ENCODE results near the gene PRKCQ. TPM values are rescaled to one million over a fixed set of nuclear protein-coding genes. Genes with fewer than 3 reads are reported as not detected.

Gene PRKCQ
- total RNA-seq, 2 donors from 2014 or later: 0.43 TPM; not detected in 1

DNA sequence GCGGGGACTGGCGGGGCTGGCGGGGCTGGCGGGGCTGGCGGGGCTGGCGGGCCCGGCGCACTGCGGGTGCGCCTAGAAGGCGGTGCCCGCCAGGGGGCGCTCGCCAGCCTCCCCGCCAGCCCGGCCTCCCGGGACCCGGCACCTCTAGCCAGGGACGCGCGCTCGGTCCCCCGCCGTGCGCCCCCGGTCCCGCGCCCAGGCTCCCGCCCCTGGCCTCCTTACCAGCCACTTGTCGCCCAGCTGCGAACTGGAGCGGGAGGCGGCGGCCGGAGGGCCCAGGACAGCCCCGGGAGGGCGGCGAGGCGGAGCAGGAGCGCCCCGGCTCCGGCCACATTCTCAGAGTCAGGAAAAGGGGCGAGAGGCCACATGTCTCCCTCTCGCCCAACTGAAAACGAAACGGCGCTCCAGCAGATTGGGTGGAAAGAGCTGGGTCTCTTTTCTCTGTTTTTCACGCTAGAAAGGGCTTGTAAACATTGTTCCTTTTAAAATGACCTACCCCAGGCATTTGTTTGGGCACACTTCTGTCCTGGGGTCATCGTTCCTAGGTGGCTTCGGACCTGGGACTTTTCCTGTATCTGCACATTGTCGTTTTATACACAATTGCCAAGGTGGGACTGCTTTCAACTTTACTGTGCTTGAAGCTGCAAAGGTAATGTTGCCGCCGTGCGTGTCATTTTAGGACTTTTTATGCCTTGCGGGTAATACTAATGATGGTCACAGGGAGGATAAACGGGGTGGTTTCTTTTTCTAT lies 378 bp upstream of the PRKCQ start:
- peaks cover 0 to 9% of the 10 kb centered on the region in 2 donors for H3K4me1 ChIP-seq
- TF ChIP-seq, protein P1, sequence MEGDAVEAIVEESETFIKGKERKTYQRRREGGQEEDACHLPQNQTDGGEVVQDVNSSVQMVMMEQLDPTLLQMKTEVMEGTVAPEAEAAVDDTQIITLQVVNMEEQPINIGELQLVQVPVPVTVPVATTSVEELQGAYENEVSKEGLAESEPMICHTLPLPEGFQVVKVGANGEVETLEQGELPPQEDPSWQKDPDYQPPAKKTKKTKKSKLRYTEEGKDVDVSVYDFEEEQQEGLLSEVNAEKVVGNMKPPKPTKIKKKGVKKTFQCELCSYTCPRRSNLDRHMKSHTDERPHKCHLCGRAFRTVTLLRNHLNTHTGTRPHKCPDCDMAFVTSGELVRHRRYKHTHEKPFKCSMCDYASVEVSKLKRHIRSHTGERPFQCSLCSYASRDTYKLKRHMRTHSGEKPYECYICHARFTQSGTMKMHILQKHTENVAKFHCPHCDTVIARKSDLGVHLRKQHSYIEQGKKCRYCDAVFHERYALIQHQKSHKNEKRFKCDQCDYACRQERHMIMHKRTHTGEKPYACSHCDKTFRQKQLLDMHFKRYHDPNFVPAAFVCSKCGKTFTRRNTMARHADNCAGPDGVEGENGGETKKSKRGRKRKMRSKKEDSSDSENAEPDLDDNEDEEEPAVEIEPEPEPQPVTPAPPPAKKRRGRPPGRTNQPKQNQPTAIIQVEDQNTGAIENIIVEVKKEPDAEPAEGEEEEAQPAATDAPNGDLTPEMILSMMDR (IDR thresholded peaks at IDR 0.05): peak; percentile 41 to 63
- no peak overlapping the region for H3K27ac ChIP-seq
- peak overlapping the region; percentile 42 to 55 for H3K4me3 ChIP-seq
- no peaks in the 10 kb centered on the region for H3K36me3 ChIP-seq
- H3K27me3 ChIP-seq: no peaks in the 10 kb centered on the region
- no peaks in the 10 kb centered on the region for H3K9me3 ChIP-seq
- DNase-seq (ENCODE audit: low spot score): no peak

DNA sequence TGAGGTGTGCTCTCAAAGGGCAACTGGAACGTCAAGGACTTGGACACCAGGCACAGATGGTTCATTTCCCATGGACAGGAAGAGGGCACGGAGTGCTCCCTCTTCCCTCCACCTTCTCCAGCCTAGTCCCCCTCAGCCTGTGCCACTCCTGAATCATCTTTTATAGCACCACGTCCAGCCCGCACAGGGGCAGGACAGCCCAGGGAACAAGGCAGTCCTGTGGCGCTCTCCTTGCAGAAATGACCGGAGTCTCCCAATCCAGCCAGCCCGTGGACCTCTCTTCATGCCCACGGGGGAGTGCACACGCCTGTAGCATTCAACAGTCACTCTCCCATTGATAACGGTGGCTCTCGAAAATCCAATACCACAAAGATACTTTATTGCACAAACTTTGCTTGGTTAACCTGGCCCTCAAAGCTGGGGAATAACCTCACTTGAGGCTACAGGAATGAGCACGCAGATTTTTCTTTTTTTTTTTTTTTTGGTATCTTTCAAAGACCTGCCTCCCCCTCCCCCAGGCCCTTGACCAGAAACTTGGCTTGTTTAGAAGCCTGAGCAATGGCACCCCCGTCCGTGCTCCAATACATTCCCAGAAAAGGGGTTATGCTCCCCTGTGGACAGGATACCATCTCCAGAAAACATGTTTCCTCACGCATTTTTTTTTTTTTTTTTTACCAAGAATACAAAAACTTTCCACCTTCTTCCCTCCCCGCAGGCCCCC lies 733 bp downstream of the PRKCQ start:
- H3K4me3 ChIP-seq: peak overlapping the region in 1 of 2 donors; percentile 55
- peaks cover 0 to 9% of the 10 kb centered on the region in 2 donors for H3K4me1 ChIP-seq
- no peak overlapping the region for H3K27ac ChIP-seq
- TF ChIP-seq, protein P1 (IDR thresholded peaks at IDR 0.05): no peak
- DNase-seq (ENCODE audit: low spot score): no peak
- H3K27me3 ChIP-seq: no peaks in the 10 kb centered on the region
- no peaks in the 10 kb centered on the region for H3K36me3 ChIP-seq
- H3K9me3 ChIP-seq: no peaks in the 10 kb centered on the region

DNA sequence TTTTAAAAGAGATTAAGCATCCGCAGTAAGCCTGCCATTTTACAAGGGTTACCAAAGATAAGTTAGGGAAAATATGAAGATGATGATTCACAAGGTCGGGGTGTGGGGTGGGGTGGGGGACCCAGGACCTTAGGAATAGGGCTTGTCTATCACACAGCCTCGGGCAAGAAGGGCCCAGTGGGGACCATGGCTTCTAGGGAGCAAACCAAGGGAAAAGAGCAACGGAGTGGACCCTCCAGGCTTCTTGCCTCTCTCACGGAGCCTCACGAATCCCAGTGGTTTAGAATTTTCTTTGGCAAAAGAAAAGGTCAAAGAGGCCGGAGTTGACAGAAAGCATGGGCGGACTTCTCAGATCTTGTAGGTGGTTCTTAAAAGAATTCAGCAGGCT lies 1.3 kb downstream of the PRKCQ start:
- TF ChIP-seq, protein P1 (IDR thresholded peaks at IDR 0.05): no peak
- H3K27me3 ChIP-seq: no peaks in the 10 kb centered on the region
- no peak overlapping the region for H3K4me3 ChIP-seq
- no peak for DNase-seq (ENCODE audit: low spot score)
- no peaks in the 10 kb centered on the region for H3K9me3 ChIP-seq
- H3K4me1 ChIP-seq: peaks cover 0 to 9% of the 10 kb centered on the region in 2 donors
- no peaks in the 10 kb centered on the region for H3K36me3 ChIP-seq
- H3K27ac ChIP-seq: no peak overlapping the region

DNA sequence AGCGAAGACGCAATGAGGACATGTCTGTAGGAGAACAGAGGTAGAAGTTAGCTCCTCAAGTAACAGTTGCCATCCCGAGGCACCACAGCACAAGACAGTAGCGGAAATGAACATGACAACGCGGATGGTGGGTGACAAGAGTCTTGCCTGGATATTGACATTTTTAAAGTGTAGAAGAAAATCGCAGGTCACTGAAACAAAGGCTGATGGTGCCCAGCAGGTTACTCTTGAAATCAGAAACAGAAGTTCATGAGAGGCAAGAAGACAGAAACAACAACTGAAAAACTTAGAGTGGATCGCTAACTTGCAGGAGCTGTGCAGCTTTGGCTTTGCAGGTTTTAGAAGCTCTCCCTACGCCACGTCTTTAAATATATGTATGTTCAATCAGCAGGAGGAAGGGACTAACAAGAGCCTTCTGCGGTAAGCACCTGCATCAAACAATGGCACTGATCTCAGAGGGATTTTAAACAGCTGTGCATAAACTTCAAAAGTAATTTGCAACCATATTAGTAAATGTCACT lies 1.8 kb downstream of the PRKCQ start:
- H3K36me3 ChIP-seq: no peaks in the 10 kb centered on the region
- no peak overlapping the region for H3K27ac ChIP-seq
- peaks cover 0 to 9% of the 10 kb centered on the region in 2 donors for H3K4me1 ChIP-seq
- DNase-seq (ENCODE audit: low spot score): no peak
- TF ChIP-seq, protein P1 (IDR thresholded peaks at IDR 0.05): no peak
- H3K4me3 ChIP-seq: no peak overlapping the region
- no peaks in the 10 kb centered on the region for H3K9me3 ChIP-seq
- H3K27me3 ChIP-seq: no peaks in the 10 kb centered on the region

DNA sequence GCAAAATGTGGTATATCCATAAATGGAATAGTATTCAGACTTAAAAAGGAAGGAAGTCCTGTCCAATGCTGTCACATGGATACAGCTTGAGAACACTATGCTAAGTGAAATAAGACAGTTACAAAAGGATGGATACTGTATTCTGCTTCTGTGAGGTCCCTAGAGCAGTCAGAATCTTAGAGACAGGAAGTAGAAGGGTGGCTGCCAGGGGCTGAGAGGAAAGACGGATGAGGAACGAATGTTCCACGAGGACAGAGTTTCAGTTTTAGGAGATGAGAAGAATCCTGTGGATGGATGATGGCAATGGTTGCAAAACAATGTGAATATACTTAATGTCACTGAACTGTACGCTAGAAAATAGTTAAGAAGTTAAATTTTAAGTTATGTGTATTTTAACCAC lies 3.8 kb downstream of the PRKCQ start:
- Histone ChIP-seq H3K27ac (no peak overlapping the region), H3K27me3 (no peaks in the 10 kb centered on the region)

More for the DNA sequence above, 3.8 kb downstream of the PRKCQ start:
- no peak for DNase-seq (ENCODE audit: low spot score)
- Histone ChIP-seq H3K4me3 (no peak overlapping the region), H3K4me1 (peaks cover 0 to 9% of the 10 kb centered on the region in 2 donors), H3K9me3 (no peaks in the 10 kb centered on the region), H3K36me3 (no peaks in the 10 kb centered on the region)
- TF ChIP-seq, protein P1 (IDR thresholded peaks at IDR 0.05): no peak

All from right atrium auricular region (tissue), 2 donors.